ENCODE measurements around the gene ID3. TPM values are rescaled to one million over a fixed set of nuclear protein-coding genes. Genes with fewer than 3 reads are reported as not detected.
A peak's percentile ranks its signal among the peaks of the same experiment; 100 is the strongest.
"Not testable (repeated sequence)": the region's sequence is repeated elsewhere in the genome, so short reads cannot be mapped to it uniquely, and the experiment has no call there.

ID3 gene
- total RNA-seq, 1 donor from 2014 or later = 1,094 TPM

DNA sequence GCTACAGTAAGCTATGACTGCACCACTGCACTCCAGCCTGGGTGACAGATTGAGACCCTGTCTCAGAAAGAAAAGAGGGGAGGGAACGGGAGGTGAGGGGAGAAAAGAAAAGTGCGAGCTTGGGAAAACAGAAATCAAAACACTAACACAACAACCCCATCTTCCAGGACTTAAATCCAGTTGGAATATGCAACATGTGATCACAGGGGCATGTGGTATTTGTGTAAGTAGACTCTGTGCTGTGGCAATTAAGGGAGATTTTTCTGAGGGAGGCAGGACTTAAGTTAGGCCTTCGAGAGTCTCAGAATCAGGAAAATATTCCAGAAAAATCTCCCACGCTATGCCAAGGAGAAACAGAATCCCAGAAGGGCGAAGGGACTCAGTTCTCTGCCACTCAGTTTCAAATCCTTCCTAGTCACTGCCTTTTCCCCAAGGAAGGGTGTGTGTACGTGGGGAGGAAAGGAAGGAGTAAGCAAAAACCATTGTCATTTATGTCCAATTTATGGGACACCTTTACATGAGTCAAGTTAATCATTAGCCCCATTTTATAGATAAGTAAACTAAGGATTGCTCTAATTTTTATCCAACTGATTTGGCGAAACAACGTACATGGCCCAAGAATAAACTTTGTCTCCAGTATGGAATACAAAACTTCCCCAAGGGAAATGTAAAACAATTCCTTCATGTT is 12.3 kb downstream of the ID3 start:
- Histone ChIP-seq H3K4me1 (peaks cover 0 to 11% of the 10 kb centered on the region in 2 donors), H3K27me3 (no peaks in the 10 kb centered on the region), H3K36me3 (no peaks in the 10 kb centered on the region), H3K27ac (peak overlapping the region; percentile 27 to 34), H3K9me3 (no peaks in the 10 kb centered on the region), H3K4me3 (no peak overlapping the region)
- TF ChIP-seq, protein P1, sequence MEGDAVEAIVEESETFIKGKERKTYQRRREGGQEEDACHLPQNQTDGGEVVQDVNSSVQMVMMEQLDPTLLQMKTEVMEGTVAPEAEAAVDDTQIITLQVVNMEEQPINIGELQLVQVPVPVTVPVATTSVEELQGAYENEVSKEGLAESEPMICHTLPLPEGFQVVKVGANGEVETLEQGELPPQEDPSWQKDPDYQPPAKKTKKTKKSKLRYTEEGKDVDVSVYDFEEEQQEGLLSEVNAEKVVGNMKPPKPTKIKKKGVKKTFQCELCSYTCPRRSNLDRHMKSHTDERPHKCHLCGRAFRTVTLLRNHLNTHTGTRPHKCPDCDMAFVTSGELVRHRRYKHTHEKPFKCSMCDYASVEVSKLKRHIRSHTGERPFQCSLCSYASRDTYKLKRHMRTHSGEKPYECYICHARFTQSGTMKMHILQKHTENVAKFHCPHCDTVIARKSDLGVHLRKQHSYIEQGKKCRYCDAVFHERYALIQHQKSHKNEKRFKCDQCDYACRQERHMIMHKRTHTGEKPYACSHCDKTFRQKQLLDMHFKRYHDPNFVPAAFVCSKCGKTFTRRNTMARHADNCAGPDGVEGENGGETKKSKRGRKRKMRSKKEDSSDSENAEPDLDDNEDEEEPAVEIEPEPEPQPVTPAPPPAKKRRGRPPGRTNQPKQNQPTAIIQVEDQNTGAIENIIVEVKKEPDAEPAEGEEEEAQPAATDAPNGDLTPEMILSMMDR (IDR thresholded peaks at IDR 0.05) = no peak
- DNase-seq (ENCODE audit: low spot score in 2 of 2) = no peak
- intact Hi-C loops (cut with DNase I) = no loop called here

DNA sequence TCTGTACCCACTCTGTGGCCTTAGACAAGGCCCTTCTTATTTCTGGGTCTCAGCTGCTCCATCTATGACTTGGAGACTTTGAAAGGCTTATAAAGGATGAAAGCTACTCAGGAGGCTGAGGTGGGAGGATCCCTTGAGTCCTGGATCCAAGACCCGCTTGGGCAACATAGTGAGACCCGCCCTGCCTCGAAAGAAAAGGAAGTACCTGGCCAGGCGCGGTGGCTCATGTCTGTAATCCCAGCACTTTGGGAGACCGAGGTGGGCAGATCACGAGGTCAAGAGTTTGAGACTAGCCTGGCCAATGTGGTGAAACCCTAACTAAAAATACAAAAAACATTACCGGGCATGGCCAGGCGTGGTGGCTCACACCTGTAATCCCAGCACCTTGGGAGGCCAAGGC is 13.4 kb downstream of the ID3 start:
- no peaks in the 10 kb centered on the region for H3K27me3 ChIP-seq
- H3K4me1 ChIP-seq = peaks cover 0 to 11% of the 10 kb centered on the region in 2 donors
- no peaks in the 10 kb centered on the region for H3K9me3 ChIP-seq
- intact Hi-C loops (cut with DNase I) = loop anchor here (1.0 kb wide), 1 partner anchor 7 kb away; no protein-coding TSS in a partner anchor
- no peak overlapping the region for H3K4me3 ChIP-seq
- H3K27ac ChIP-seq = no peak overlapping the region
- DNase-seq (ENCODE audit: low spot score in 2 of 2) = no peak
- no peaks in the 10 kb centered on the region for H3K36me3 ChIP-seq
- TF ChIP-seq, protein P1 (IDR thresholded peaks at IDR 0.05) = no peak

DNA sequence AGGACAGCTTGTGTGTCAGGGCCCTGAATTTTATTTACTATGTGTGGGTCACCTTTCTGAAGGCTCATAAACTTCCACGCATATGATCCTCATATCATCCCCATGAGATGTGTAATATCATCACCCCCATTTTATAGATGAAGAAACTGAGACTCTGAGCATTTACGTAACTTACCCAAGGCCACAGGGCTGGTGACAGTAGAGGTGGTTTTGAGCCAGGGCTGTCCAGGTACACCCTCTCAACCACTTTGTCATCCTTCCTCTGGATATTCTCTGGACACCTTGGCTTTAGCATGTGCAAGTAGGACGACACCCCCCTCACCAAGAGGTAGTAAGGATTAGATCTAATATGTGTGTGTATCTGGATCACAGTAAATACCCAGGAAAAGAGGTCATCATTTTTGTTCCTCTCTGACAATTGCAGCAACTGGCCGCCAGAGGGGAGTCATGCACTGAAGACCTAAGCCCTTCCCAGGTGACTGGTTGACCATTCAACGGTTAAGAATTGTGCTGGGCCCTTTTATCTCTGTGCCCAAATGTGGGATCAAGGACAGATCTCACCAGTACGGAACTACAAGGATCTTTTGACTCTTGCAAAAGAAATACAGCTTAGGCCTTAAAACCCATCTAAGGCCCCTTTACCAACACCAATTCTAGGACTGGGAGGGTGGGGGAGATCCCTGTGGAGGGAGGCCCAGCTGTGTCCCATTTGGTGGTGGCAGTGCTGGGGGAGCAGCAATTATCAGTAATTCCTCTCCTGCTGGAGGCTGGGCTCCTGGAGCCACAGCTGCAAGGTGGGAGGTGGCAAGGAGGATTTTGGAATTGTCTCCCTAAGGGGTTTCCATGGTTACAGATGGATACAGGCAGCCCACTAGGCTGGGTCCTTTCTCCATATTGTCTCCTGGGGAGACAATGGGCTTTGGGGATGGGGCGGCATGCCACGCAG is 14.6 kb downstream of the ID3 start:
- H3K27ac ChIP-seq = no peak overlapping the region

DNA sequence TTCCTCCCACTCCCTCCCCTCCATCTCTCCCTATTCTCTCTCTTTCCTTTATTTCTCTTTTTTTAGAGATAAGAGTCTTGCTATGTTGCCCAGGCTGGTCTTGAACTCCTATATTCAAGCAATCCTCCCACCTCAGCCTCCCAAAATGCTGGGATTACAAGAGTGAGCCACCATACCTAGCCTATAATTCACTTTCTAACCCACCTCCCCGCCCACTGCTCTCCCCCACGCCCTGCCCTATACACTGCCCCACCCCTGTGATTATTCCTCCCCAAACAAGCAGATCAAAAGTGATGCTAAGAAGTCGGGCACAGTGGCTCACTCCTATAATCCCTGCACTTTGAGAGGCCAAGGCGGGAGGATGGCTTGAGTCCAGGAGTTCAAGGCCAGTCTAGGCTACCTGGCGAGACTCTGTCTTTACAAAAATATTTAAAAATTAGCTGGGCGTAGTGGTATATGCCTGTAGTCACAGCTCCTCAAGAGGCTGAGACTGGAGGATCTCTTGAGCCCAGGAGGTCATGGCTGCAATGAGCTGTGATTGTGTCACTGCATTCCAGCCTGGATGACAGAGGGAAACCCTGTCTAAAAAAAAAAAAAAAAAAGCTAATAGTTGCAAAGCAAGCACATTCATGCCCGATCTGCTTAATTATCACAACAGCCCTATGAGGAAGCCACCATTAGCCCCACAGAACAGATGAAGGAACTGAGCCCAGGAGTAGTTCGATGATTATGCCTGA is 15.4 kb downstream of the ID3 start:
- Histone ChIP-seq H3K36me3 (no peaks in the 10 kb centered on the region), H3K27me3 (no peaks in the 10 kb centered on the region), H3K4me3 (no peak overlapping the region), H3K9me3 (no peaks in the 10 kb centered on the region), H3K27ac (no peak overlapping the region), H3K4me1 (peaks cover 0 to 15% of the 10 kb centered on the region in 2 donors)
- TF ChIP-seq, protein P1 (IDR thresholded peaks at IDR 0.05) = no peak
- intact Hi-C loops (cut with DNase I) = loop anchor here (1.0 to 5.0 kb wide), 2 partner anchors 93 to 148 kb away; partner anchors contain the start of gene RPL11
- DNase-seq (ENCODE audit: low spot score in 2 of 2) = no peak

More for the DNA sequence above, 14.6 kb downstream of the ID3 start:
- no peaks in the 10 kb centered on the region for H3K9me3 ChIP-seq
- intact Hi-C loops (cut with DNase I) = loop anchor here (1.0 to 5.0 kb wide), 3 partner anchors 9 to 148 kb away; partner anchors contain the start of gene RPL11
- H3K36me3 ChIP-seq = no peaks in the 10 kb centered on the region
- H3K4me3 ChIP-seq = no peak overlapping the region
- no peaks in the 10 kb centered on the region for H3K27me3 ChIP-seq
- peaks cover 0 to 11% of the 10 kb centered on the region in 2 donors for H3K4me1 ChIP-seq
- peak in 1 of 2 donors; percentile 86 for DNase-seq (ENCODE audit: low spot score in 2 of 2)
- TF ChIP-seq, protein P1 (IDR thresholded peaks at IDR 0.05) = peak; percentile 82 to 95 (median 89)

DNA sequence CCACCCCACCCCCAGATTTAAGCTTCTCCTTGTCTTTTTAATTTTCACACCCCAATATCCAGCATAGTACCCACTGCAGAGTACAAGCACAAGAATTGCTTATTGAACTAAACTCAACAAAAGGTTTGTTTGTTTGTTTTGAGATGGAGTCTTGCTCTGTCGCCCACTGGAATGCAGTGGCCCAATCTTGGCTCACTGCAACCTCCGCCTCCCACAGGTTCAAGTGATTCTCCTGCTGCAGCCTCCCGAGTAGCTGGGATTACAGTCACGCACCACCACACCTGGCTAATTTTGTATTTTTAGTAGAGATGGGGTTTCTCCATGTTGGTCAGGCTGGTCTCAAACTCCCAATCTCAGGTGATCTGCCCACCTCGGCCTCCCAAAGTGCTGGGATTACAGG is 16.4 kb downstream of the ID3 start:
- not testable (repeated sequence) for H3K27ac ChIP-seq; DNase-seq (ENCODE audit: low spot score in 2 of 2); H3K36me3 ChIP-seq; H3K4me3 ChIP-seq; H3K9me3 ChIP-seq; H3K27me3 ChIP-seq
- intact Hi-C loops (cut with DNase I) = loop anchor here (5.0 kb wide), 1 partner anchor 149 kb away; the partner anchor contains the start of gene RPL11
- peaks cover 0 to 12% of the 10 kb centered on the region in 2 donors for H3K4me1 ChIP-seq
